K562 (cell line): ENCODE data around the gene RREB1. TPM values are rescaled to one million over a fixed set of nuclear protein-coding genes. Genes with fewer than 3 reads are reported as not detected.

Source experiments
- EP300 ChIP-seq: IDR thresholded peaks from 2 replicates; pipeline ENCODE4 v1.6.1; 2012; ENCODE audit warnings: low read length, improper control_type of control experiment
- FOXM1 ChIP-seq, 2 experiments: fragments of 450-650 bp in 1 of 2; sonication (generic) in 1 of 2; formaldehyde crosslinking in 1 of 2; IDR thresholded peaks; 2 replicates each; pipeline versions ENCODE4 v1.6.1 to v1.9.0; 2017 to 2022; ENCODE audit warnings: low read depth in 2 of 2, mild to moderate bottlenecking in 2 of 2, missing genetic modification reagents in 1 of 2, moderate library complexity in 1 of 2
- KAT7 ChIP-seq: sonication (generic); formaldehyde crosslinking; IDR thresholded peaks from 2 replicates; pipeline ENCODE4 v1.8.0; 2022; ENCODE audit warnings: missing genetic modification reagents, mild to moderate bottlenecking, borderline replicate concordance
- MED1 ChIP-seq: sonication (generic); formaldehyde crosslinking; IDR thresholded peaks from 2 replicates; pipeline ENCODE4 v1.8.1; 2023; ENCODE audit warnings: missing genetic modification reagents, borderline replicate concordance
- MGA ChIP-seq: fragments of 450-650 bp; IDR thresholded peaks from 2 replicates; pipeline ENCODE4 v1.6.1; 2016; ENCODE audit warnings: mild to moderate bottlenecking, moderate library complexity
- SMARCA4 ChIP-seq: fragments of 450-650 bp; IDR thresholded peaks from 2 replicates; pipeline ENCODE4 v1.6.1; 2016
- TEAD2 ChIP-seq: fragments of 450-650 bp; IDR thresholded peaks from 2 replicates; pipeline ENCODE4 v1.6.1; 2016; ENCODE audit warnings: missing genetic modification characterization, control low read depth, missing compliant biosample characterization
- TFAP4 ChIP-seq: sonication (generic); formaldehyde crosslinking; IDR thresholded peaks from 2 replicates; pipeline ENCODE4 v1.8.0; 2022; ENCODE audit warnings: missing genetic modification reagents, mild to moderate bottlenecking, moderate library complexity, borderline replicate concordance
- ZKSCAN3 ChIP-seq: fragments of 250-450 bp; sonication (Bioruptor Pico); IDR thresholded peaks from 2 replicates; pipeline ENCODE4 v1.4.0; 2020
- ZNF324 ChIP-seq: fragments of 250-450 bp; sonication (Bioruptor Pico); IDR thresholded peaks from 2 replicates; pipeline ENCODE4 v1.4.0; 2020; ENCODE audit warnings: mild to moderate bottlenecking
- polyA plus RNA-seq, 8 experiments: library from polyadenylated mRNA; depleted of rRNA in 4 of 8; stranded (reverse) in 5 of 8; unstranded in 3 of 8; fragments of >200 nt; fragmentation: Nextera tagmentation in 2 of 8; fragmentation: Illumina TruSeq in 1 of 8; extraction: Ambion mirVana in 2 of 8; extraction: Trizol in 1 of 8; gene quantifications; 2 replicates each; pipeline versions ENCODE4 v1.2.1 to v1.2.3, GENCODE V29; 2011 to 2014; ENCODE audit warnings: inconsistent platforms in 1 of 8, missing spikeins in 1 of 8
- total RNA-seq, 7 experiments: library from RNA; depleted of rRNA in 6 of 7; stranded (reverse); fragments of >200 nt in 6 of 7; fragmentation: Illumina TruSeq in 2 of 7; extraction: Trizol in 2 of 7; gene quantifications; 2 replicates each; pipeline versions ENCODE4 v1.2.1 to v1.2.3, GENCODE V29; 2011 to 2021; ENCODE audit warnings: low replicate concordance in 1 of 7
- TF ChIP-seq, protein P1 (sequence below), 3 experiments: IDR thresholded peaks in 2 of 3; conservative IDR thresholded peaks in 1 of 3; 2 replicates each; pipeline ENCODE4 v1.5.1; 2011 to 2012; ENCODE audit warnings: low read length in 3 of 3, mild to moderate bottlenecking in 3 of 3, control low read depth in 2 of 3, improper control_type of control experiment in 1 of 3, inconsistent platforms in 1 of 3, low read depth in 1 of 3, mixed read lengths in 1 of 3, moderate library complexity in 1 of 3; ENCODE audit not compliant: insufficient read depth in 2 of 3
- TF ChIP-seq, protein P2 (sequence below): fragments of 250-450 bp; sonication (Bioruptor Pico); IDR thresholded peaks from 2 replicates; pipeline ENCODE4 v1.5.0; 2021

RREB1 gene
- total and polyA plus RNA-seq, 9 of the 15 experiments (the other 6 are each of a cell fraction or from before 2014, with no cell fraction given) = 3.3 to 64.2 (median 19.3) TPM

- peak; percentile 26; the same call in 1 of the 2 replicates for TF ChIP-seq MGA
- no peak for TF ChIP-seq MED1
- TF ChIP-seq TFAP4 (CRISPR knock-in tag) = peak; percentile 56; the same call in 1 of the 2 replicates
- TF ChIP-seq, protein P1, sequence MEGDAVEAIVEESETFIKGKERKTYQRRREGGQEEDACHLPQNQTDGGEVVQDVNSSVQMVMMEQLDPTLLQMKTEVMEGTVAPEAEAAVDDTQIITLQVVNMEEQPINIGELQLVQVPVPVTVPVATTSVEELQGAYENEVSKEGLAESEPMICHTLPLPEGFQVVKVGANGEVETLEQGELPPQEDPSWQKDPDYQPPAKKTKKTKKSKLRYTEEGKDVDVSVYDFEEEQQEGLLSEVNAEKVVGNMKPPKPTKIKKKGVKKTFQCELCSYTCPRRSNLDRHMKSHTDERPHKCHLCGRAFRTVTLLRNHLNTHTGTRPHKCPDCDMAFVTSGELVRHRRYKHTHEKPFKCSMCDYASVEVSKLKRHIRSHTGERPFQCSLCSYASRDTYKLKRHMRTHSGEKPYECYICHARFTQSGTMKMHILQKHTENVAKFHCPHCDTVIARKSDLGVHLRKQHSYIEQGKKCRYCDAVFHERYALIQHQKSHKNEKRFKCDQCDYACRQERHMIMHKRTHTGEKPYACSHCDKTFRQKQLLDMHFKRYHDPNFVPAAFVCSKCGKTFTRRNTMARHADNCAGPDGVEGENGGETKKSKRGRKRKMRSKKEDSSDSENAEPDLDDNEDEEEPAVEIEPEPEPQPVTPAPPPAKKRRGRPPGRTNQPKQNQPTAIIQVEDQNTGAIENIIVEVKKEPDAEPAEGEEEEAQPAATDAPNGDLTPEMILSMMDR (IDR thresholded peaks at IDR 0.05 in 2 of 3, conservative IDR thresholded peaks at IDR 0.05 in 1 of 3; ENCODE audit: insufficient read depth in 2 of 3, low read depth in 1 of 3, low read length in 3 of 3) = 0 out of 6 replicates have a peak, but pooled peaks of 1 of the 3 experiments have one; percentile 1
- TF ChIP-seq SMARCA4 = no peak
- TF ChIP-seq TEAD2 (tag) = no peak
- TF ChIP-seq FOXM1 (IDR thresholded peaks at IDR 0.05; ENCODE audit: low read depth) = no peak
- TF ChIP-seq FOXM1 (CRISPR knock-in tag; IDR thresholded peaks at IDR 0.05; ENCODE audit: low read depth) = no peak
- no peak for TF ChIP-seq EP300
- TF ChIP-seq KAT7 (CRISPR knock-in tag) = no peak
- no peak for TF ChIP-seq ZKSCAN3 (CRISPR knock-in tag)
- TF ChIP-seq, protein P2, sequence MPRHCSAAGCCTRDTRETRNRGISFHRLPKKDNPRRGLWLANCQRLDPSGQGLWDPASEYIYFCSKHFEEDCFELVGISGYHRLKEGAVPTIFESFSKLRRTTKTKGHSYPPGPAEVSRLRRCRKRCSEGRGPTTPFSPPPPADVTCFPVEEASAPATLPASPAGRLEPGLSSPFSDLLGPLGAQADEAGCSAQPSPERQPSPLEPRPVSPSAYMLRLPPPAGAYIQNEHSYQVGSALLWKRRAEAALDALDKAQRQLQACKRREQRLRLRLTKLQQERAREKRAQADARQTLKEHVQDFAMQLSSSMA (CRISPR knock-in tag) = no peak
- no peak for TF ChIP-seq ZNF324 (CRISPR knock-in tag)
These were observed 153.5 kb downstream of the RREB1 start (continued) for GRCh38 chr6:7261032-7261841.
